A549 (cell line): ENCODE data around the gene CALN1.

ENCODE experiments used
- EHF ChIP-seq: fragments of 250-450 bp; sonication (Bioruptor Pico); IDR thresholded peaks from 2 replicates; pipeline ENCODE4 v1.5.0; 2020; ENCODE audit warnings: mild to moderate bottlenecking
- EP300 ChIP-seq, 2 experiments: fragments of >200 bp; sonication (Bioruptor Twin); formaldehyde crosslinking; IDR thresholded peaks; 2 replicates in 1 of 2; 3 replicates in 1 of 2; pipeline ENCODE4 v1.6.1; 2016 to 2017
- ESRRA ChIP-seq: fragments of 150-350 bp; IDR thresholded peaks from 2 replicates; pipeline ENCODE4 v1.6.1; 2014; ENCODE audit warnings: mild to moderate bottlenecking, low read length, borderline replicate concordance
- HDAC2 ChIP-seq: fragments of 200-600 bp; sonication (generic); IDR thresholded peaks from 2 replicates; pipeline ENCODE4 v1.6.1; 2016
- MYC ChIP-seq: IDR thresholded peaks from 2 replicates; pipeline ENCODE4 v1.6.1; 2012; ENCODE audit warnings: mild to moderate bottlenecking, inconsistent platforms, low read length, improper control_type of control experiment, borderline replicate concordance
- NR3C1 ChIP-seq: fragments of >200 bp; sonication (Bioruptor Twin); formaldehyde crosslinking; IDR thresholded peaks from 3 replicates; pipeline ENCODE4 v1.6.1; 2017
- POLR2AphosphoS2 ChIP-seq: conservative IDR thresholded peaks from 2 replicates; pipeline ENCODE4 v1.6.1; 2012; ENCODE audit warnings: low read length, improper control_type of control experiment, inconsistent platforms
- SMC3 ChIP-seq: fragments of >200 bp; sonication (Bioruptor Twin); formaldehyde crosslinking; IDR thresholded peaks from 3 replicates; pipeline ENCODE4 v1.6.1; 2018; ENCODE audit warnings: inconsistent platforms
- ZFP36 ChIP-seq: fragments of 450-650 bp; IDR thresholded peaks from 2 replicates; pipeline ENCODE4 v1.6.1; 2014; ENCODE audit warnings: borderline replicate concordance; ENCODE audit not compliant: partially characterized antibody
- TF ChIP-seq, protein P1 (sequence below): IDR thresholded peaks from 2 replicates; pipeline ENCODE4 v1.6.1; 2012
- TF ChIP-seq, protein P2 (sequence below): fragments of >200 bp; sonication (Bioruptor Twin); formaldehyde crosslinking; IDR thresholded peaks from 3 replicates; pipeline ENCODE4 v1.5.1; 2016
- TF ChIP-seq, protein P3 (sequence below): fragments of 450-650 bp; IDR thresholded peaks from 2 replicates; pipeline ENCODE4 v1.6.1; 2014; ENCODE audit warnings: antibody characterized with exemption

DNA sequence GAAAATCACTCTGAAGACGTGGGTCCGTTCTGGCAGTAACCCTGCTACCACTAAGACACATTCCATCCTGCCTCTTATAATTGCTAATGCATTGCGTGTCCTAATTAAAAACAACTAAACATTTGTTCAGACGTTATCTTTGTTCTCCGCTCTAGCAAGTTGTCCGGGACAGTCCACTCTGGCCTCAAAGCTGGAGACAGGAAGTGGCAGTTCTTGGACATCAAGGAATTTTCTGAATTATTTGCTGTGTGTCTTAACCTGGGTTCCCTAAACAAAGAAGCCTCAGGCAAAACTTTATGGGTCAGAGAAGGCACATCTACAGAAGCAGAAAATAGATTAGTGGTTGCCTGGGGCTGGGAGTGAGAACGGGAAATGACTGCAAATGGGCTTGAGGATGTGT, 199.1 kb downstream of the CALN1 start:
- no peak for TF ChIP-seq HDAC2
- TF ChIP-seq MYC = no peak
- TF ChIP-seq, protein P1, sequence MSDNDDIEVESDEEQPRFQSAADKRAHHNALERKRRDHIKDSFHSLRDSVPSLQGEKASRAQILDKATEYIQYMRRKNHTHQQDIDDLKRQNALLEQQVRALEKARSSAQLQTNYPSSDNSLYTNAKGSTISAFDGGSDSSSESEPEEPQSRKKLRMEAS = no peak
- no peak for TF ChIP-seq EP300 (IDR thresholded peaks at IDR 0.05)
- TF ChIP-seq, protein P2, sequence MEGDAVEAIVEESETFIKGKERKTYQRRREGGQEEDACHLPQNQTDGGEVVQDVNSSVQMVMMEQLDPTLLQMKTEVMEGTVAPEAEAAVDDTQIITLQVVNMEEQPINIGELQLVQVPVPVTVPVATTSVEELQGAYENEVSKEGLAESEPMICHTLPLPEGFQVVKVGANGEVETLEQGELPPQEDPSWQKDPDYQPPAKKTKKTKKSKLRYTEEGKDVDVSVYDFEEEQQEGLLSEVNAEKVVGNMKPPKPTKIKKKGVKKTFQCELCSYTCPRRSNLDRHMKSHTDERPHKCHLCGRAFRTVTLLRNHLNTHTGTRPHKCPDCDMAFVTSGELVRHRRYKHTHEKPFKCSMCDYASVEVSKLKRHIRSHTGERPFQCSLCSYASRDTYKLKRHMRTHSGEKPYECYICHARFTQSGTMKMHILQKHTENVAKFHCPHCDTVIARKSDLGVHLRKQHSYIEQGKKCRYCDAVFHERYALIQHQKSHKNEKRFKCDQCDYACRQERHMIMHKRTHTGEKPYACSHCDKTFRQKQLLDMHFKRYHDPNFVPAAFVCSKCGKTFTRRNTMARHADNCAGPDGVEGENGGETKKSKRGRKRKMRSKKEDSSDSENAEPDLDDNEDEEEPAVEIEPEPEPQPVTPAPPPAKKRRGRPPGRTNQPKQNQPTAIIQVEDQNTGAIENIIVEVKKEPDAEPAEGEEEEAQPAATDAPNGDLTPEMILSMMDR = no peak
- TF ChIP-seq ZFP36 = no peak
- TF ChIP-seq POLR2AphosphoS2 = no peak
- no peak for TF ChIP-seq ESRRA
- TF ChIP-seq, protein P3, sequence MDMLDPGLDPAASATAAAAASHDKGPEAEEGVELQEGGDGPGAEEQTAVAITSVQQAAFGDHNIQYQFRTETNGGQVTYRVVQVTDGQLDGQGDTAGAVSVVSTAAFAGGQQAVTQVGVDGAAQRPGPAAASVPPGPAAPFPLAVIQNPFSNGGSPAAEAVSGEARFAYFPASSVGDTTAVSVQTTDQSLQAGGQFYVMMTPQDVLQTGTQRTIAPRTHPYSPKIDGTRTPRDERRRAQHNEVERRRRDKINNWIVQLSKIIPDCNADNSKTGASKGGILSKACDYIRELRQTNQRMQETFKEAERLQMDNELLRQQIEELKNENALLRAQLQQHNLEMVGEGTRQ = no peak
- TF ChIP-seq NR3C1 = no peak
- no peak for TF ChIP-seq EHF (CRISPR knock-in tag)
- no peak for TF ChIP-seq SMC3
